HepG2 (cell line): ENCODE results near the gene NPHP1. TPM values are rescaled to one million over a fixed set of nuclear protein-coding genes. Genes with fewer than 3 reads are reported as not detected.

Experiments
- GATA4 ChIP-seq: sonication (generic); IDR thresholded peaks from 2 replicates; pipeline ENCODE4 v1.6.1; 2016; ENCODE audit warnings: antibody characterized with exemption, low read depth, borderline replicate concordance
- HNRNPK ChIP-seq: fragments of 200-400 bp; formaldehyde crosslinking; IDR thresholded peaks from 2 replicates; pipeline ENCODE4 v1.6.1; 2018; ENCODE audit warnings: low read length, low read depth, moderate library complexity, mild to moderate bottlenecking; ENCODE audit not compliant: poor library complexity, severe bottlenecking
- MAF1 ChIP-seq: sonication (generic); formaldehyde crosslinking; IDR thresholded peaks from 2 replicates; pipeline ENCODE4 v1.5.0; 2020; ENCODE audit warnings: missing genetic modification reagents, borderline replicate concordance
- ZNF124 ChIP-seq: sonication (generic); formaldehyde crosslinking; IDR thresholded peaks from 2 replicates; pipeline ENCODE4 v1.4.0; 2020; ENCODE audit warnings: missing genetic modification reagents
- ZNF44 ChIP-seq: sonication (generic); formaldehyde crosslinking; IDR thresholded peaks from 2 replicates; pipeline ENCODE4 v1.5.1; 2020; ENCODE audit warnings: mild to moderate bottlenecking, missing genetic modification reagents
- ZNF547 ChIP-seq: sonication (generic); formaldehyde crosslinking; IDR thresholded peaks from 2 replicates; pipeline ENCODE4 v1.5.1; 2020; ENCODE audit warnings: mild to moderate bottlenecking, missing genetic modification reagents
- polyA plus RNA-seq, 8 experiments: library from polyadenylated mRNA; depleted of rRNA in 3 of 8; stranded (reverse) in 7 of 8; unstranded in 1 of 8; fragments of >200 nt; fragmentation: Illumina TruSeq in 4 of 8; extraction: Trizol in 4 of 8; gene quantifications; 2 replicates each; pipeline versions ENCODE4 v1.2.1 to v1.2.3, GENCODE V29; 2011 to 2016; ENCODE audit warnings: low read depth in 4 of 8, missing spikeins in 1 of 8, mixed read lengths in 1 of 8; ENCODE audit not compliant: insufficient read depth in 1 of 8
- total RNA-seq, 5 experiments: library from RNA; depleted of rRNA; stranded (reverse); fragments of >200 nt; fragmentation: Illumina TruSeq; extraction: Trizol; gene quantifications; 2 replicates each; pipeline ENCODE4 v1.2.3, GENCODE V29; 2016; ENCODE audit warnings: low read depth in 1 of 5
- TF ChIP-seq, protein P1 (sequence below): sonication (generic); formaldehyde crosslinking; IDR thresholded peaks from 2 replicates; pipeline ENCODE4 v1.4.0; 2020; ENCODE audit warnings: missing genetic modification reagents
- TF ChIP-seq, protein P2 (sequence below): sonication (generic); formaldehyde crosslinking; IDR thresholded peaks from 2 replicates; pipeline ENCODE4 v1.4.0; 2020; ENCODE audit warnings: mild to moderate bottlenecking, missing genetic modification reagents
- TF ChIP-seq, protein P3 (sequence below): sonication (generic); formaldehyde crosslinking; IDR thresholded peaks from 2 replicates; pipeline ENCODE4 v1.4.0; 2020; ENCODE audit warnings: missing genetic modification reagents
- TF ChIP-seq, protein P4 (sequence below): sonication (generic); formaldehyde crosslinking; IDR thresholded peaks from 2 replicates; pipeline ENCODE4 v1.4.0; 2020; ENCODE audit warnings: mild to moderate bottlenecking, missing genetic modification reagents

The NPHP1 gene
- total and polyA plus RNA-seq, 2 of the 13 experiments (the other 11 are each of a cell fraction or from before 2014, with no cell fraction given) = 2.7 to 4.8 TPM

DNA sequence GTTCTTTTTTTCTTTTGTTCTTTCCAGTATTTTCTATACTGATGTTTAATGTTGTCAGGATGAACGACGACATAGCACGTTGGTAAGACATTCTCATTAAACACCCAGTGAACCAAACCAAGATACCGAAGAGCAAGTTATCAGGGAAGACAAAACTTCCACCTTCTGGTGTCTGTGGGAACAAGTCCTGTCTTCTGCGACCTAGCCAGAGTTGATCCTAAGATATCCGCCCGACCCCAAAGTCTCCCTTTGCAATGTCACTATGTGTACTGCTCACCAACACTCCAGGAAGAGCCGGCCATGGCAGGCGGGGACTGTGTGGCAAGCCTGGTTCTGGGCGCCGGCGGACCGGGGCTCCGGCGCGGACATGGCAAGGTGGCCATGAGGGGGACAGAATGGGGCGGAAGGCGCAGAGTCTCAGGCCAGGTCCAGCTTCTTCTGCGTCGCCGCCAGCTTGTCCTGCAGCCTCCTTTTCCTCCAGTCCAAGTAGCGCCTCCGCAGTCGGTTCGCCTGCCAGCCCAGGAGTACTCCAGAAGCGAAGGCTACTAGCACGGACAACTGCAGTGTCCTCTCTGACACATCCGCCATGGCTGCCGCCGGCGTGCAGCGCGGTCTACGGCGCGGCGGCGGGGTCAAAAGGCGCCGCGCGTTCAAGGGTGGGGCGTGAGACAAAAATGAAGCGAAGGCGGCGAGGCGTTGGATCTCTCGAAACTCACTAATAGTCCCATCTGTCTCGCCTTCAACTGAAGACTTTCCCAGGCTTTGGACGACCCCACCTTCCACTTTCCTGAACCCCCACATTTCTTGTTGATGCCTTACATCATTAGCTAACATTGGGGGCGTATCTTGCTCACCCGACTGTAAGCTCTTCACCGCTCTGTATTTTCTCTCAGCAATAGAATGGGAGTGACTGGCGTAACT is 7.4 kb upstream of the NPHP1 start, which contains the start of gene MTLN (continued):
- TF ChIP-seq, protein P1, sequence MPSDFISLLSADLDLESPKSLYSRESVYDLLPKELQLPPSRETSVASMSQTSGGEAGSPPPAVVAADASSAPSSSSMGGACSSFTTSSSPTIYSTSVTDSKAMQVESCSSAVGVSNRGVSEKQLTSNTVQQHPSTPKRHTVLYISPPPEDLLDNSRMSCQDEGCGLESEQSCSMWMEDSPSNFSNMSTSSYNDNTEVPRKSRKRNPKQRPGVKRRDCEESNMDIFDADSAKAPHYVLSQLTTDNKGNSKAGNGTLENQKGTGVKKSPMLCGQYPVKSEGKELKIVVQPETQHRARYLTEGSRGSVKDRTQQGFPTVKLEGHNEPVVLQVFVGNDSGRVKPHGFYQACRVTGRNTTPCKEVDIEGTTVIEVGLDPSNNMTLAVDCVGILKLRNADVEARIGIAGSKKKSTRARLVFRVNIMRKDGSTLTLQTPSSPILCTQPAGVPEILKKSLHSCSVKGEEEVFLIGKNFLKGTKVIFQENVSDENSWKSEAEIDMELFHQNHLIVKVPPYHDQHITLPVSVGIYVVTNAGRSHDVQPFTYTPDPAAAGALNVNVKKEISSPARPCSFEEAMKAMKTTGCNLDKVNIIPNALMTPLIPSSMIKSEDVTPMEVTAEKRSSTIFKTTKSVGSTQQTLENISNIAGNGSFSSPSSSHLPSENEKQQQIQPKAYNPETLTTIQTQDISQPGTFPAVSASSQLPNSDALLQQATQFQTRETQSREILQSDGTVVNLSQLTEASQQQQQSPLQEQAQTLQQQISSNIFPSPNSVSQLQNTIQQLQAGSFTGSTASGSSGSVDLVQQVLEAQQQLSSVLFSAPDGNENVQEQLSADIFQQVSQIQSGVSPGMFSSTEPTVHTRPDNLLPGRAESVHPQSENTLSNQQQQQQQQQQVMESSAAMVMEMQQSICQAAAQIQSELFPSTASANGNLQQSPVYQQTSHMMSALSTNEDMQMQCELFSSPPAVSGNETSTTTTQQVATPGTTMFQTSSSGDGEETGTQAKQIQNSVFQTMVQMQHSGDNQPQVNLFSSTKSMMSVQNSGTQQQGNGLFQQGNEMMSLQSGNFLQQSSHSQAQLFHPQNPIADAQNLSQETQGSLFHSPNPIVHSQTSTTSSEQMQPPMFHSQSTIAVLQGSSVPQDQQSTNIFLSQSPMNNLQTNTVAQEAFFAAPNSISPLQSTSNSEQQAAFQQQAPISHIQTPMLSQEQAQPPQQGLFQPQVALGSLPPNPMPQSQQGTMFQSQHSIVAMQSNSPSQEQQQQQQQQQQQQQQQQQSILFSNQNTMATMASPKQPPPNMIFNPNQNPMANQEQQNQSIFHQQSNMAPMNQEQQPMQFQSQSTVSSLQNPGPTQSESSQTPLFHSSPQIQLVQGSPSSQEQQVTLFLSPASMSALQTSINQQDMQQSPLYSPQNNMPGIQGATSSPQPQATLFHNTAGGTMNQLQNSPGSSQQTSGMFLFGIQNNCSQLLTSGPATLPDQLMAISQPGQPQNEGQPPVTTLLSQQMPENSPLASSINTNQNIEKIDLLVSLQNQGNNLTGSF = 0 out of 2 replicates have a peak, but pooled peaks have one; percentile 57
- TF ChIP-seq GATA4 = 0 out of 2 replicates have a peak, but pooled peaks have one; percentile 15
- TF ChIP-seq, protein P2, sequence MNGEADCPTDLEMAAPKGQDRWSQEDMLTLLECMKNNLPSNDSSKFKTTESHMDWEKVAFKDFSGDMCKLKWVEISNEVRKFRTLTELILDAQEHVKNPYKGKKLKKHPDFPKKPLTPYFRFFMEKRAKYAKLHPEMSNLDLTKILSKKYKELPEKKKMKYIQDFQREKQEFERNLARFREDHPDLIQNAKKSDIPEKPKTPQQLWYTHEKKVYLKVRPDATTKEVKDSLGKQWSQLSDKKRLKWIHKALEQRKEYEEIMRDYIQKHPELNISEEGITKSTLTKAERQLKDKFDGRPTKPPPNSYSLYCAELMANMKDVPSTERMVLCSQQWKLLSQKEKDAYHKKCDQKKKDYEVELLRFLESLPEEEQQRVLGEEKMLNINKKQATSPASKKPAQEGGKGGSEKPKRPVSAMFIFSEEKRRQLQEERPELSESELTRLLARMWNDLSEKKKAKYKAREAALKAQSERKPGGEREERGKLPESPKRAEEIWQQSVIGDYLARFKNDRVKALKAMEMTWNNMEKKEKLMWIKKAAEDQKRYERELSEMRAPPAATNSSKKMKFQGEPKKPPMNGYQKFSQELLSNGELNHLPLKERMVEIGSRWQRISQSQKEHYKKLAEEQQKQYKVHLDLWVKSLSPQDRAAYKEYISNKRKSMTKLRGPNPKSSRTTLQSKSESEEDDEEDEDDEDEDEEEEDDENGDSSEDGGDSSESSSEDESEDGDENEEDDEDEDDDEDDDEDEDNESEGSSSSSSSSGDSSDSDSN (CRISPR knock-in tag) = peak; percentile 80
- TF ChIP-seq, protein P3, sequence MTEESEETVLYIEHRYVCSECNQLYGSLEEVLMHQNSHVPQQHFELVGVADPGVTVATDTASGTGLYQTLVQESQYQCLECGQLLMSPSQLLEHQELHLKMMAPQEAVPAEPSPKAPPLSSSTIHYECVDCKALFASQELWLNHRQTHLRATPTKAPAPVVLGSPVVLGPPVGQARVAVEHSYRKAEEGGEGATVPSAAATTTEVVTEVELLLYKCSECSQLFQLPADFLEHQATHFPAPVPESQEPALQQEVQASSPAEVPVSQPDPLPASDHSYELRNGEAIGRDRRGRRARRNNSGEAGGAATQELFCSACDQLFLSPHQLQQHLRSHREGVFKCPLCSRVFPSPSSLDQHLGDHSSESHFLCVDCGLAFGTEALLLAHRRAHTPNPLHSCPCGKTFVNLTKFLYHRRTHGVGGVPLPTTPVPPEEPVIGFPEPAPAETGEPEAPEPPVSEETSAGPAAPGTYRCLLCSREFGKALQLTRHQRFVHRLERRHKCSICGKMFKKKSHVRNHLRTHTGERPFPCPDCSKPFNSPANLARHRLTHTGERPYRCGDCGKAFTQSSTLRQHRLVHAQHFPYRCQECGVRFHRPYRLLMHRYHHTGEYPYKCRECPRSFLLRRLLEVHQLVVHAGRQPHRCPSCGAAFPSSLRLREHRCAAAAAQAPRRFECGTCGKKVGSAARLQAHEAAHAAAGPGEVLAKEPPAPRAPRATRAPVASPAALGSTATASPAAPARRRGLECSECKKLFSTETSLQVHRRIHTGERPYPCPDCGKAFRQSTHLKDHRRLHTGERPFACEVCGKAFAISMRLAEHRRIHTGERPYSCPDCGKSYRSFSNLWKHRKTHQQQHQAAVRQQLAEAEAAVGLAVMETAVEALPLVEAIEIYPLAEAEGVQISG (CRISPR knock-in tag) = peak; percentile 84
- peak; percentile 72 for TF ChIP-seq ZNF124 (CRISPR knock-in tag)
- TF ChIP-seq, protein P4, sequence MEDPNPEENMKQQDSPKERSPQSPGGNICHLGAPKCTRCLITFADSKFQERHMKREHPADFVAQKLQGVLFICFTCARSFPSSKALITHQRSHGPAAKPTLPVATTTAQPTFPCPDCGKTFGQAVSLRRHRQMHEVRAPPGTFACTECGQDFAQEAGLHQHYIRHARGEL (CRISPR knock-in tag) = no peak
- TF ChIP-seq MAF1 = no peak
- TF ChIP-seq ZNF547 = peak; percentile 91
- TF ChIP-seq ZNF44 (CRISPR knock-in tag) = no peak
- no peak for TF ChIP-seq HNRNPK
